K562 (cell line): ENCODE results near the gene YES1. TPM values are rescaled to one million over a fixed set of nuclear protein-coding genes. Genes with fewer than 3 reads are reported as not detected.
A peak's percentile ranks its signal among the peaks of the same experiment; 100 is the strongest.

Experiments
- ASH1L ChIP-seq: fragments of 450-650 bp; IDR thresholded peaks from 2 replicates; pipeline ENCODE4 v1.6.1; 2018; ENCODE audit warnings: borderline replicate concordance, mild to moderate bottlenecking, low read depth; ENCODE audit not compliant: partially characterized antibody
- CBFA2T3 ChIP-seq: fragments of 450-650 bp; IDR thresholded peaks from 2 replicates; pipeline ENCODE4 v1.6.1; 2017
- CHAMP1 ChIP-seq: fragments of 450-650 bp; IDR thresholded peaks from 2 replicates; pipeline ENCODE4 v1.6.1; 2016; ENCODE audit warnings: mild to moderate bottlenecking
- GTF2E2 ChIP-seq: fragments of 200-800 bp; sonication (Bioruptor generic); IDR thresholded peaks from 2 replicates; pipeline ENCODE4 v1.6.1; 2016; ENCODE audit warnings: missing genetic modification characterization, missing compliant biosample characterization
- SMARCE1 ChIP-seq: fragments of 450-650 bp; IDR thresholded peaks from 2 replicates; pipeline ENCODE4 v1.7.1; 2016; ENCODE audit warnings: mild to moderate bottlenecking
- TRIM28 ChIP-seq: fragments of 450-650 bp; IDR thresholded peaks from 2 replicates; pipeline ENCODE4 v1.6.1; 2017
- ZBTB17 ChIP-seq: fragments of 450-650 bp; formaldehyde crosslinking; IDR thresholded peaks from 2 replicates; pipeline ENCODE4 v1.4.0; 2020; ENCODE audit warnings: mild to moderate bottlenecking
- polyA plus RNA-seq, 8 experiments: library from polyadenylated mRNA; depleted of rRNA in 4 of 8; stranded (reverse) in 5 of 8; unstranded in 3 of 8; fragments of >200 nt; fragmentation: Nextera tagmentation in 2 of 8; fragmentation: Illumina TruSeq in 1 of 8; extraction: Ambion mirVana in 2 of 8; extraction: Trizol in 1 of 8; gene quantifications; 2 replicates each; pipeline versions ENCODE4 v1.2.1 to v1.2.3, GENCODE V29; 2011 to 2014; ENCODE audit warnings: inconsistent platforms in 1 of 8, missing spikeins in 1 of 8
- total RNA-seq, 7 experiments: library from RNA; depleted of rRNA in 6 of 7; stranded (reverse); fragments of >200 nt in 6 of 7; fragmentation: Illumina TruSeq in 2 of 7; extraction: Trizol in 2 of 7; gene quantifications; 2 replicates each; pipeline versions ENCODE4 v1.2.1 to v1.2.3, GENCODE V29; 2011 to 2021; ENCODE audit warnings: low replicate concordance in 1 of 7
- TF ChIP-seq, protein P1 (sequence below): fragments of 450-650 bp; IDR thresholded peaks from 2 replicates; pipeline ENCODE4 v1.6.1; 2016; ENCODE audit warnings: mild to moderate bottlenecking, moderate library complexity
- TF ChIP-seq, protein P2 (sequence below), 2 experiments: fragments of 250-450 bp in 1 of 2; fragments of 450-650 bp in 1 of 2; sonication (Bioruptor Pico) in 1 of 2; IDR thresholded peaks; 2 replicates each; pipeline versions ENCODE4 v1.6.1 to v1.8.0; 2016 to 2021; ENCODE audit warnings: mild to moderate bottlenecking in 2 of 2, moderate library complexity in 2 of 2, missing compliant biosample characterization in 1 of 2, missing genetic modification characterization in 1 of 2
- TF ChIP-seq, protein P3 (sequence below): sonication (generic); formaldehyde crosslinking; IDR thresholded peaks from 2 replicates; pipeline ENCODE4 v1.8.0; 2022; ENCODE audit warnings: missing genetic modification reagents, mild to moderate bottlenecking, borderline replicate concordance

YES1 gene
- total and polyA plus RNA-seq, 9 of the 15 experiments (the other 6 are each of a cell fraction or from before 2014, with no cell fraction given): 37.2 to 115 (median 77.7) TPM

- TF ChIP-seq, protein P1, sequence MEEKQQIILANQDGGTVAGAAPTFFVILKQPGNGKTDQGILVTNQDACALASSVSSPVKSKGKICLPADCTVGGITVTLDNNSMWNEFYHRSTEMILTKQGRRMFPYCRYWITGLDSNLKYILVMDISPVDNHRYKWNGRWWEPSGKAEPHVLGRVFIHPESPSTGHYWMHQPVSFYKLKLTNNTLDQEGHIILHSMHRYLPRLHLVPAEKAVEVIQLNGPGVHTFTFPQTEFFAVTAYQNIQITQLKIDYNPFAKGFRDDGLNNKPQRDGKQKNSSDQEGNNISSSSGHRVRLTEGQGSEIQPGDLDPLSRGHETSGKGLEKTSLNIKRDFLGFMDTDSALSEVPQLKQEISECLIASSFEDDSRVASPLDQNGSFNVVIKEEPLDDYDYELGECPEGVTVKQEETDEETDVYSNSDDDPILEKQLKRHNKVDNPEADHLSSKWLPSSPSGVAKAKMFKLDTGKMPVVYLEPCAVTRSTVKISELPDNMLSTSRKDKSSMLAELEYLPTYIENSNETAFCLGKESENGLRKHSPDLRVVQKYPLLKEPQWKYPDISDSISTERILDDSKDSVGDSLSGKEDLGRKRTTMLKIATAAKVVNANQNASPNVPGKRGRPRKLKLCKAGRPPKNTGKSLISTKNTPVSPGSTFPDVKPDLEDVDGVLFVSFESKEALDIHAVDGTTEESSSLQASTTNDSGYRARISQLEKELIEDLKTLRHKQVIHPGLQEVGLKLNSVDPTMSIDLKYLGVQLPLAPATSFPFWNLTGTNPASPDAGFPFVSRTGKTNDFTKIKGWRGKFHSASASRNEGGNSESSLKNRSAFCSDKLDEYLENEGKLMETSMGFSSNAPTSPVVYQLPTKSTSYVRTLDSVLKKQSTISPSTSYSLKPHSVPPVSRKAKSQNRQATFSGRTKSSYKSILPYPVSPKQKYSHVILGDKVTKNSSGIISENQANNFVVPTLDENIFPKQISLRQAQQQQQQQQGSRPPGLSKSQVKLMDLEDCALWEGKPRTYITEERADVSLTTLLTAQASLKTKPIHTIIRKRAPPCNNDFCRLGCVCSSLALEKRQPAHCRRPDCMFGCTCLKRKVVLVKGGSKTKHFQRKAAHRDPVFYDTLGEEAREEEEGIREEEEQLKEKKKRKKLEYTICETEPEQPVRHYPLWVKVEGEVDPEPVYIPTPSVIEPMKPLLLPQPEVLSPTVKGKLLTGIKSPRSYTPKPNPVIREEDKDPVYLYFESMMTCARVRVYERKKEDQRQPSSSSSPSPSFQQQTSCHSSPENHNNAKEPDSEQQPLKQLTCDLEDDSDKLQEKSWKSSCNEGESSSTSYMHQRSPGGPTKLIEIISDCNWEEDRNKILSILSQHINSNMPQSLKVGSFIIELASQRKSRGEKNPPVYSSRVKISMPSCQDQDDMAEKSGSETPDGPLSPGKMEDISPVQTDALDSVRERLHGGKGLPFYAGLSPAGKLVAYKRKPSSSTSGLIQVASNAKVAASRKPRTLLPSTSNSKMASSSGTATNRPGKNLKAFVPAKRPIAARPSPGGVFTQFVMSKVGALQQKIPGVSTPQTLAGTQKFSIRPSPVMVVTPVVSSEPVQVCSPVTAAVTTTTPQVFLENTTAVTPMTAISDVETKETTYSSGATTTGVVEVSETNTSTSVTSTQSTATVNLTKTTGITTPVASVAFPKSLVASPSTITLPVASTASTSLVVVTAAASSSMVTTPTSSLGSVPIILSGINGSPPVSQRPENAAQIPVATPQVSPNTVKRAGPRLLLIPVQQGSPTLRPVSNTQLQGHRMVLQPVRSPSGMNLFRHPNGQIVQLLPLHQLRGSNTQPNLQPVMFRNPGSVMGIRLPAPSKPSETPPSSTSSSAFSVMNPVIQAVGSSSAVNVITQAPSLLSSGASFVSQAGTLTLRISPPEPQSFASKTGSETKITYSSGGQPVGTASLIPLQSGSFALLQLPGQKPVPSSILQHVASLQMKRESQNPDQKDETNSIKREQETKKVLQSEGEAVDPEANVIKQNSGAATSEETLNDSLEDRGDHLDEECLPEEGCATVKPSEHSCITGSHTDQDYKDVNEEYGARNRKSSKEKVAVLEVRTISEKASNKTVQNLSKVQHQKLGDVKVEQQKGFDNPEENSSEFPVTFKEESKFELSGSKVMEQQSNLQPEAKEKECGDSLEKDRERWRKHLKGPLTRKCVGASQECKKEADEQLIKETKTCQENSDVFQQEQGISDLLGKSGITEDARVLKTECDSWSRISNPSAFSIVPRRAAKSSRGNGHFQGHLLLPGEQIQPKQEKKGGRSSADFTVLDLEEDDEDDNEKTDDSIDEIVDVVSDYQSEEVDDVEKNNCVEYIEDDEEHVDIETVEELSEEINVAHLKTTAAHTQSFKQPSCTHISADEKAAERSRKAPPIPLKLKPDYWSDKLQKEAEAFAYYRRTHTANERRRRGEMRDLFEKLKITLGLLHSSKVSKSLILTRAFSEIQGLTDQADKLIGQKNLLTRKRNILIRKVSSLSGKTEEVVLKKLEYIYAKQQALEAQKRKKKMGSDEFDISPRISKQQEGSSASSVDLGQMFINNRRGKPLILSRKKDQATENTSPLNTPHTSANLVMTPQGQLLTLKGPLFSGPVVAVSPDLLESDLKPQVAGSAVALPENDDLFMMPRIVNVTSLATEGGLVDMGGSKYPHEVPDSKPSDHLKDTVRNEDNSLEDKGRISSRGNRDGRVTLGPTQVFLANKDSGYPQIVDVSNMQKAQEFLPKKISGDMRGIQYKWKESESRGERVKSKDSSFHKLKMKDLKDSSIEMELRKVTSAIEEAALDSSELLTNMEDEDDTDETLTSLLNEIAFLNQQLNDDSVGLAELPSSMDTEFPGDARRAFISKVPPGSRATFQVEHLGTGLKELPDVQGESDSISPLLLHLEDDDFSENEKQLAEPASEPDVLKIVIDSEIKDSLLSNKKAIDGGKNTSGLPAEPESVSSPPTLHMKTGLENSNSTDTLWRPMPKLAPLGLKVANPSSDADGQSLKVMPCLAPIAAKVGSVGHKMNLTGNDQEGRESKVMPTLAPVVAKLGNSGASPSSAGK: peak; percentile 52
- 0 out of 2 replicates have a peak, but pooled peaks have one; percentile 14 for TF ChIP-seq ZBTB17 (CRISPR knock-in tag)
- 0 out of 2 replicates have a peak, but pooled peaks have one; percentile 6 for TF ChIP-seq GTF2E2 (tag)
- peak; percentile 16 for TF ChIP-seq ASH1L
- TF ChIP-seq, protein P2, sequence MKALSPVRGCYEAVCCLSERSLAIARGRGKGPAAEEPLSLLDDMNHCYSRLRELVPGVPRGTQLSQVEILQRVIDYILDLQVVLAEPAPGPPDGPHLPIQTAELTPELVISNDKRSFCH (CRISPR knock-in tag; IDR thresholded peaks at IDR 0.05): no peak
- TF ChIP-seq, protein P2 (tag; IDR thresholded peaks at IDR 0.05): 0 out of 2 replicates have a peak, but pooled peaks have one; percentile 47
- TF ChIP-seq CHAMP1: peak; percentile 55; the same call in 1 of the 2 replicates
- TF ChIP-seq TRIM28: peak; percentile 53; the same call in 1 of the 2 replicates
- peak; percentile 72 for TF ChIP-seq SMARCE1
- no peak for TF ChIP-seq CBFA2T3
- TF ChIP-seq, protein P3, sequence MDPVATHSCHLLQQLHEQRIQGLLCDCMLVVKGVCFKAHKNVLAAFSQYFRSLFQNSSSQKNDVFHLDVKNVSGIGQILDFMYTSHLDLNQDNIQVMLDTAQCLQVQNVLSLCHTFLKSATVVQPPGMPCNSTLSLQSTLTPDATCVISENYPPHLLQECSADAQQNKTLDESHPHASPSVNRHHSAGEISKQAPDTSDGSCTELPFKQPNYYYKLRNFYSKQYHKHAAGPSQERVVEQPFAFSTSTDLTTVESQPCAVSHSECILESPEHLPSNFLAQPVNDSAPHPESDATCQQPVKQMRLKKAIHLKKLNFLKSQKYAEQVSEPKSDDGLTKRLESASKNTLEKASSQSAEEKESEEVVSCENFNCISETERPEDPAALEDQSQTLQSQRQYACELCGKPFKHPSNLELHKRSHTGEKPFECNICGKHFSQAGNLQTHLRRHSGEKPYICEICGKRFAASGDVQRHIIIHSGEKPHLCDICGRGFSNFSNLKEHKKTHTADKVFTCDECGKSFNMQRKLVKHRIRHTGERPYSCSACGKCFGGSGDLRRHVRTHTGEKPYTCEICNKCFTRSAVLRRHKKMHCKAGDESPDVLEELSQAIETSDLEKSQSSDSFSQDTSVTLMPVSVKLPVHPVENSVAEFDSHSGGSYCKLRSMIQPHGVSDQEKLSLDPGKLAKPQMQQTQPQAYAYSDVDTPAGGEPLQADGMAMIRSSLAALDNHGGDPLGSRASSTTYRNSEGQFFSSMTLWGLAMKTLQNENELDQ (CRISPR knock-in tag): no peak
Measured at GRCh38 chr18:830315-830901, 18.4 kb upstream of the YES1 start (continued).
